HG03342 (cell line): ENCODE measurements around the gene PGM5.

ENCODE experiments used
- ATAC-seq: cut with Tn5 transposase; IDR thresholded peaks from one replicate; pipeline ENCODE4 v1.9.1; 2021; ENCODE audit warnings: mild to moderate bottlenecking, moderate library complexity; ENCODE audit not compliant: unreplicated experiment

PGM5 gene

DNA sequence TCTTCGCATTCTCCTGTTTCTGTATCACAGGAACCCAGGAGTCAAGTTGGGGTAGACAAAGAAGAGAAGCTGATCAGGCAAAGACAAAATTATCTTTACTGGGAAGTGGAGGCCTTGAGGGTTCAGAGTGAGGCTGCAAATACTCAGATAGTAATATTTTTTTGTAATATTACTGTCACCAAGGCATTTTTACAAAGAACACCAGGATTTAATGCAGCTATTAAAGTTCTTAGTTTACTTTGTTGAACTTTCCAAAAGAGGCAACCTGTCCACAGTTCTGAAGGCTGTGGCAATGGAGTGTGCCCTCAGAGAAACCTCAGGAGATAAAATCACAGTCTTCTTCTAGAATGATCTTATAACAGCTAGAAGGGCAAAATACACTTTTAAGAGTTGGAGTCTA lies 74.9 kb downstream of the PGM5 start:
- ATAC-seq = no peak

DNA sequence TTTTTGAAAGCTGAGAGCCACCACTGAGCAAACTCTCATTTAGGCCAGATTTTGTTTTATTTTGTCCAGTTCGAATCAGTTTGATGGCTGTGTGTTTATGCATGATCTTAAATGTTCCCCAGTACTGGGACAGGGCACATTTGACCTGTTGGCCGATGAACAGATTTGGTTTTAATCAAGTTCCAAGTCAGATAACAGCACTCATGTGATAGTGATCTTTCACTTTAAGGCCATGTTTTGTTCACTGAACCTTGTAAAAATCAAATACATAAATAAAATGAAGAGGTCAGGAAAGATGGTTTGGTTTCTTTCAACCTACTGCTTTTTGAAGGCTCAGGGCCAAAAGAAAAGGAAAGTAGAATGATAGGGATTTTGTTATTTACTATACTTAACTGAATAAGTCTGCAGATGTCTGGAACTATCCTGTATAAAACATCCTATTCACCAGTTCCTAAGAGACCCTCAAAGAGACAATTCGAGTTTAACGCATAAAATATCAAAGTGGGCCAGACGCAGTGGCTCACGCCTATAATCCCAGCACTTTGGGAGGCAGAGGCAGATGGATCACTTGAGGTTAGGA lies 77.2 kb downstream of the PGM5 start:
- ATAC-seq = no peak

DNA sequence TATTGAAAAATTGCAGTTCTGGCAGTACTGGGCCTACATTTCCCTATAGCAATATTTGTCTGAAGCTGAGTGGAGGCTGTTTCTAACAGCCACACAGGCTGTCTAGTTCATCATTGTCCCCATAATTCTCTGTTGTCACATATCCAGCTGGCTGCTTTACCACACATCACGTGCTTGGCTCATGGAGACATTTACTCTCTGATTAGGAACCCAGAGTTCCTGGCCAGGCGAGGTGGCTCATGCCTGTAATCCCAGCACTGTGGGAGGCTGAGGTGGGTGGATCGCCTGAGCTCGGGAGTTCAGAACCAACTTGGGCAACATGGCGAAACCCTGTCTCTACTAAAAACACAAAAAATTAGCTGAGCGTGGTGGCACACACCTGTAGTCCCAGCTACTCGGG lies 81.4 kb downstream of the PGM5 start:
- no peak for ATAC-seq

DNA sequence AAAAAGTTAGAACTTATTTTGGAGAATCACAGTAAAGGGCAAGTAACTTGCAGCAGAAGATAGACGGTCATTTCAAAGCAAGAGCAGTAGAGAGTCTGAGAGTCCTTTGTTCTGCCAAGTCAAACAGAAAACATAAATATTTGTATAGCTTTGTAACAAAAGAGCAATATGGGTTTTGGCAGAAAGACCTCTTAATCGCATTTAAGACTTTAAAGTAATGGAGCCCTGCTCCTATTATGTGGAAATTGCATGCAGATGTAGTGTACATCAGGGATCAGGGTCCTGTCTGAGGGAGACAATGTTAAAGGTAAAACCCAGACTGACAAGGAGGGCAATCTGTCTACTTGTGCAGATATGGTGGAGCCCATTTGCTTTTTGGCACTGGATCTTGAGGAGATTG lies 87.2 kb downstream of the PGM5 start:
- no peak for ATAC-seq

DNA sequence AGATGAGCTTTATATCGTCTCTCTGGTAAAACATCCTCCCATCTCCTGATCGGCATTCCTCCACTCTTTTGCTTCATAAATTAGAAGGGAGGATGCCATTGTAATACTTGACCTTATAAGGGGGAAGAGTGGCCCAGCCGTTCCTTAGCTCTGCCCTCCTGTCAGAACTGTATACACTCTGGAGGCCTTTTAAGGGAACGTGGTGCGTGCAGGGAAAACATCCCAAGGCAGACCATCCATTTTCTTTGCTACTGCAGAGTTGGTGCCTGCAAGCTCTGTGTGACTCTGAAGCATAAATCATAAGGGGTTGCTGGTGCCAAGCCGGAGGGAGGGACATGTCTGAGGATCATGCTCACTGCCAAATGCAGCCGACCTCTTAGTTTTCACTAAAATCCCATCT lies 90.4 kb downstream of the PGM5 start:
- ATAC-seq = no peak

DNA sequence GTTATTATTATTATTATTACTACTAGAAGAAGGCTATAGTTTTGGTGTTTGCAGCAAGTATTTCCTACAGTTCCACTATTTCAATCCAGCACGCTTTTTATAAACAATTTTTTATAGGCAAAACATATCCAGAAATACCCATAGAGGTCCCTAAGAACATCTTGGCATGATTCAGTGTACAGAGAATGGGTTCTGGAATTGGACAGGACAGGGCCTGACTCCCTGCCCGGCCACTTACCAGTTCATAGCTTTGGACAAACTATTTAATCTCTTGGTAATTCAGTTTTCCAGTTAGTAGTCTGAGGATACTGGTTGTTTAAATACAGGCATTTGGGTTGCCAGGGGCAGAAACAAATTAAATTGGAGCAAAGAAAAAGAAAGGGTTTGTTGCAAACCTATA lies 91.2 kb downstream of the PGM5 start:
- no peak for ATAC-seq

DNA sequence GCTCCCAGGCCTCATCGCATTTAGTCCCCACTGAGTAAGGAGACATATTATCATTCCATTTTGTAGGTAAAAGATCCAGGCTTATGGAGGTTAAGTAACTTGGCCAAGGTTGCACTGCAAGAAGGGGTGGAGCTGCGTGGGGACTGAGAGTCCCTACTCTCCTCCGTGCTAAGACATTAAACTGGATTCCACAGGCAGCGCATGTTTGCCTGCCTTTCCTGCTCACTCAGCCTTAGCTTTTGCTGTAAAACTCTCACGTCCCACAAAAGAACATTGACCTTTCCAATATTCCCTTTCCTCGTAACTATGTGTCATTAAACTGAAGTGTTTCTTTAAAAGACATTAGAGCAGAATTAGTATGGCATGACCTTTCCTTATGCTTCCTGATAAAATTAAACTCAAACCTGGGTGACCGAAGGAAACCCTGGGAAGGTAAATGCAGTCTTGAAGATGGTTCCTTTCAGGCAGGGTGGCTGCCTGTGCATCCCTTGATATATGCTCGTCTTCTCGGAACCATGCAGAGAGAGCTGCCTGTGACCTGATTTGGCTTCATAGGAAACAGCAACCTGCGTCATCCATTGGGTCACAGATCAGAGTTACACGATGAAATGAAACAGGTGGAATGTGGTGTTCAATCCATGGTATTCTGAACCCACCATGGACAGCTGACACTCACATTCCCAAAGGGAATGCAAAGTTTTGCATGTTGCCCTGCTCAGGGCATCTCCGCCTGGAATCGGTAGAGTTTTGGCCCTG lies 98.3 kb downstream of the PGM5 start:
- no peak for ATAC-seq

DNA sequence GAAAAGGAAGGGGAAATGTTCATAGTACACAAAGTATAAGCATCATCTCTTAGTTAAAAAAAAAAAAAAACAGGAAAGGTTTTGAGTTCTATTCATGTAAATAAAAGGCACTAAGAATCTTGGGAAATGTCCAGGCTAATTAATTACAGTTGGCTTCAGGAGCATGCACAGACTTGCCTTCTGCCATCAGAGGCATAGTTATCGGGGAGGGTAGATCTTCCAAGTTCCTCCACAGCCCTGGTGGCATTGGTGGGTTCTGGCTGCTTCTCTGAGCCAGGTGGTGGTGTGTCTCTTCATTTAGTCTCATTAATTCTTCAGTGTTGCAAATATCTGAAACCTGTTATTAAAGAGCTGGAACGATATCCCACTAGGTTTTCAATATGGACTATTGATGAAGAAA lies 99.0 kb downstream of the PGM5 start:
- no peak for ATAC-seq

DNA sequence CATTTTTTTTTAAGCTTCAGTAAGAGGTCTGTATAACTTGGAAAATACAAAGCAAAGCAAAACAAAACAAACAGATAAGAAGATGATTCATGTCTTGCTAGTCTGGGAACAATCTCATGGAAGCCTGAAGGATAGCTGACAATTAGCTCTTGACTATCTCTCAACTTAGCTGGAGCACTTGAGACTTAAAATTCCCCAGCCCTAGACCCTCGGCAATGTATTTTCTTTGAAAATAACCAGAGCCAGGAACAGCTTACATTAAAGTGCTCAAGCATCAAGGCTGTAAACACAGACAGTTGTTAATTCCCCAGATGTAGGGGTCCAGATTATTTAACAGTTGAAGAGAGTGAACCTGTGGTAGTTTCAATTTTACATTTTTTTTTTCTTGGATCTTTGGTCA lies 101.4 kb downstream of the PGM5 start:
- ATAC-seq = no peak

DNA sequence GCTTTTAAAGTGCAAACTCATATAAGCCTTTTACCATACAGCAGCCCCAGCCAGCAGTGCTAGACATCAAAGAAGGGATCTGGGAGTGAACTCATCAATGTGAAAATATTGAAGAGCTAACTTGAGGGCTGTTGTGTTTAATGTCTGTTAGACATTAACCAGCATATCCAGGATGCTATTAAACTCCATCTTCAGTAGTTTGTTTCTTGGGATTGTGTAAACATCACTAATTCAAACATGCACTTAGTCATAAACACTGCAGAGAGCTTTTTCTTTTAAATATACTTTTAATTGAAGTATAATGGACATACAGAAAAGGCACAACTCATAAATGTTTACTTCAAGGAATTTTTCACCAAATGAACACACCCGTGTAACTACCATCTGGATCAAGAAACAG lies 102.5 kb downstream of the PGM5 start:
- ATAC-seq = no peak

DNA sequence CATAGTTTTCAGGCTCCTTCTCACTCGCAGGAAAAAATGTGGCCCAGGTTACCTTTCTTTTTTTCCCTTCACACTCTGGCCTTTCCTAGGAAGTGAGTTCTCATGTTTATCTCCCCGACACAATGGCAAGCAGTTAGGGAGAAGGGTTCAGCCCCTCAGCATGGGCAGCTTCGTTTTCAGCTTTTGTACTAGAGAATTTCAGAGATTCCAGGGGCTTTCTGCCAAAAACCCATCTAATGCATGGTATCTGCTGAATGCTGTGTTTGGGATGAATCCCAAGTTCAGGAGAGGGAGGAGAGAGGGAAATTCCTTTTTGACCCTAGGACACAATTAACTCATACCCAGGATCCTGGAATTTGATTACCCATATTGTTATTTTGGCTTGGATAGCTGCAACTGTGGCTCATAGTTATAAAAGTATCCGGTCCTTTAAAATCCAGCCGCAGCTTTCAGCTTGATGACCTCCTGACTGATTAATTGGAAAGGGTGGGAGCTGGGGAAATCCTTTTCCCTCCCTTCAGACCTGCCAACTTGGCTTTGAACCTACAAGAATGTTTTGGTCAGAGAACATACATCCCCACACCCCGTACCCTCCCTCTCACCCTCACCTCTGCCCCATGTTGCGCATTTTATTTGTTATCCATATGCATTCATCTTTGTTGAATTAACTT lies 105.8 kb downstream of the PGM5 start:
- no peak for ATAC-seq

DNA sequence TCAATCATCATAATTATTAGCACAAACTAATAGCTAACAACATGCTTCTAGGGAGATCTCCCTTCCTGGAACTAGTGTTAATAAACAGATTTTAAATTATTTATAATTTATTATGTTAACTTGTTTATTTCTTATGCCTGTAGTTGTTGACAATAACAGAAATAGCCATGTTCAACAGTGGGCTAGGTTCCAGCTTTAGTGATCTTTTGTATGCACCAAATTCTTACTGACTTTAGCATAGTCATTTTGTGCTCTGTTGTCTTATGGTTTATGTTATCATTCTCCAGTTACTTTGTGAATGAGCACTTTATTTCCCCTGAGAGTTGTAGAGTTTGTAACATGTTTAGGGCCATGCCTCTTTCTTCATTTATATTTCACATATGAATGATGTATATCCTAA lies 113.7 kb downstream of the PGM5 start:
- ATAC-seq = no peak

DNA sequence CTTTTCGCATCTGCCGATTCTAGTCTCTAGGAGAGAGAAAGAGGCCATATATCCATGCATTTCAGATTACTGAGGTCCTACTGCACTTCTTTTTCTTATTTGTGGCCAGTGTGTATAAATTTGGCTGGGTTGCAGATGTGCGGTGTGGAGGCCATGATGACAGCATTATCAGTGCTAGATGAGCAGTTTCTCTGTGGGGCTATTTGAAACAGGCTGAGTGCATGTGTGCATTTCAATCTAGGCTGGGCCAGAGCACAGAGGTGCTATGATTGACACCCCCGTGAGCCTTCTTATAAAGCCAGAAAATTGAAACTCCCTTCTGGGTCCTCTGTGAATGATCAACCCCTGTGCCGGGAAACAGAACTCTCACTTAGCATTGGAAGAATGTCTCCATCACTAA lies 114.2 kb downstream of the PGM5 start:
- no peak for ATAC-seq

DNA sequence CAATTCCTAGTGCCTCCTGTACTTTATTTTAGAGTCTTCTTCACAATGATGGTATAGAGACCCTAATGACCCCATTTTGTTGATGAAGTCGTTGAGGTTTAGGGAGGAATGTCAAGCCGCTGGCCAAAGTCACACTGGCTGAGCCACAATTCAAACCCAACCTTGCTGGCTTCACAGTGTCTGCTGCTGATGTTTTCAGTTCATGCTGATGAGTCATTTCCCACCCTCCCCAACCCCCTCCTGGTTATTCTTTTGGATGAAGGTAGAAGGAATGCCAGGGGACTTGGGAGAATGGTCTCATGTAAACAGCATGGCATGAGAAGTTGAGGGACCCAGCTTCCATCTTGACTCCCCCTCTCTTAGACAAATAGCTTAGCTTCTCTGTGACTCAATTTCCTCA lies 115.7 kb downstream of the PGM5 start:
- no peak for ATAC-seq

DNA sequence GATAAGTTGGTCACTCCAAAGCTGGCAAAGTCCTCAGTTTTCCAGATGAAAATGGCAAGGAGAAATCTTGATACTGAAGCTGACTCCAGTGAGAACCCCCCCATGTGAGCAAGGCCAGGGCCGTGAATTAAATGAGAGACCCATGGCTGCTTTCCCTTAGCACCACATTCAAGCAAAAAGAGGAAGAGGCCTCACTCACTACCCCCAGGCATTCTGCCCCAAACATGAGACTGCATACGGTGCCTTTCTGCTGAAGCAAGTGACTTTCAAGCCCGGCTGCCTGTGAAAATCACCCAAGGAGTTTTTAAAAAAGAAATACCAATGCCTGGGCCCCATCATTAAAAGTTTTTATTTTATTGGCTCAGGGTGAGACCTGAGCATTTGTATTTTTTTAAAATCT lies 117.4 kb downstream of the PGM5 start:
- no peak for ATAC-seq

DNA sequence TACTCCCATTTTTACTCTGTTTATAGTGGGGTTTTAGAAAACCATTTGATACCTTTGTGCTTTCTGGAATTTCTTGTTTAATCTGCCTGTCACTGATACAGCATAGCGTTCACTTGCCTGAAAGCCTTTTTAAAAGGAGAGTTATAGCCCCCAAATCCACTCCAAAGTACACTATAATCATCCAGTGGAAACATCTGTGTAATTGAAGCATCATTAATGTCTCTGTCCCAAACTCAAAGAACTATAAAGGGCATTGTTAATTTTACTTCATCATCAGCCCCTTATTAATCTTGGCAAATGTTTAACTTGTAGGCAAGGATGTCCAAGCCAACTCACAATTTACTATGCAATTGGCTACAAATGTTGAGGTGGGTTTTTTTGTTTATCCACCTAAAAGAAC lies 120.0 kb downstream of the PGM5 start:
- no peak for ATAC-seq

DNA sequence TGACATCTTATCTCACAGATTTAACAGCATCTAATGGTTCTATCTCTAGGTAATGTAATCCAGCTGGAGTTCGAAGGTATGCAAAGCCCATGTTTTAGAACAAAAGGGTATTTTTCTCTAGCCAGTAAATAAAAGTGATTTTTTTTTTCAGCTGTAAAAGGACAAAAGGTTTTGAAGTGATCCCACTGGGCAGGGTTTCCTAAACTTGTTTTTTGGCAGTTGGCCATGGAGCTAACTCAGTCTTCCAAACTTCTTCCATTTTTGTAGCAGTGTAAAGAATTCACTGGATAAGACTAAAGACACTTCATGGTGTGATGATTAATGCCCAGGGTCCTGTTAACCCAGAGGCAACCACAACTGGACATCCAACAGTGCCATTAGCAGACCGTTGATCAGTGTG lies 120.4 kb downstream of the PGM5 start:
- no peak for ATAC-seq

DNA sequence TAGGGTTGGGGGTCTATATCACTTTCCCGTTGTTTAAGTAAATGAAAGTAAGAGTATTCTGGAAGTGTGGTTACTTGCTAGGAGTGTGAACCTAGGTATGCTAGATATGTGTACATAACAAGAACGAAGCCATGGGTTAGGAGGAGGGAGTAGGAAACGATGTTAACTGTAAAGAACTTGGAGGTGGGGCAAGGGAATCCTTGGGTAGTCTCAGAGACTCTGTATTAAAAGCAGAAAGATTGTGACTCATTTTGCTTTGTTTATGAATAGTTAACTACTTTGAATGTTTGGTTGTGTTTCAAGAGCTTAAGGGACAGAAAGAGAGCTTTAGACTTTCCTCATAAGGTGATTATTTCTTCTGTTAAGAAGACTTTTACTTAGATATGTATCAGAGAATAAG lies 124.4 kb downstream of the PGM5 start:
- ATAC-seq = no peak

DNA sequence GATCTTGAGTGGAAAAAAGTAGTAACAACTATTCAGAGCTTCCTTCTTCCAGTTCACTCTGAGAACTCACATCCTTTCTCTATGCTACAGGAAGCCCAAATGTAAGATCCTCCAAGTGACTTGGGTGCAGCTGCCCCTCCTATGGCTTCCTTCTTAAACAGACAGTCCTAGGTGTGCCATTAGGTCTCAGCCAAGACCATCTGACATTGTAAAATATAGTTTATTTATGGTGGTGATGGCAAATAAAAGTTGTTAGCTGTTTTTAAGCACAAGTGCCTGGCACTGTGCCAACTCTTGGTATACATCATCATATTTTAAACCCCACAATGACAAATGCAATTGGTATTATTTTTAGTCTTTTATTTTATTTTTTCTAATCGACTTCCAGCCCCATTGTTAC lies 126.1 kb downstream of the PGM5 start:
- ATAC-seq = no peak

DNA sequence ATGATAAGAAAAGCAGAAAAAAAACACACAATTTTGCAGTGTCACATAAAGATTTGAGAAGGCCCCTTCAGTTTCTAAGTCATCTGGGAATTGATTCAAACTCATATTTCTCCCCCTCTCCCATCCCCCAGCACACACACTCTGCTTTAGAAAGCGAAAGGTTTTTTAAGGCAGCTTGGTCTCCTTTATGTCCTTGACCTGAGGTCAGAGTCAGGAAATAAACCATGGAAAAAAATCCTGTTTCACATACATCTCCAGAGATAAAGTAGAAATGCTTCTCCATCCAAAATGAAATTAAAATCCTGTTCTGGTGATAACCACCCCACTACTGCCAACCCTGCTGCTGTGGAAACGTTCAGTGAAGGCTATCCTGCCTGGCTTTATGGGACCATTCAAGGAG lies 131.7 kb downstream of the PGM5 start:
- ATAC-seq = no peak

DNA sequence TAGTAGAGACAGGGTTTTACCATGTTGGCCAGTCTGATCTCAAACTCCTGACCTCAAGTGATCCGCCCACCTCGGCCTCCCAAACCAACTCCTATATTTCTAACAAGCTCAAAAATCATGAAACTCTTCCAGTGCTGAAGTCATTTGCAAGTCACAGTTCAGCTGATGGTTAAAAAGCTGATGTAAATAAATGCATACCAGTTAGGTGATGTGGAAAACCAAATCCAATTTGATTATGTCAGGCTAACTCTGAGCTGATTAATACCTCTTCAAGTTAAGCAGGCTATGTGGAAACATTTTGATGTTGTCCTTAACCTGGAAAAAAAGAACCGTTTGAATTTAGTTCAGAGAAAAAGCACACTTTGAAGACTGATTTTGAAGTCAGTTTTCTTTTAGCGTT lies 133.2 kb downstream of the PGM5 start:
- no peak for ATAC-seq

DNA sequence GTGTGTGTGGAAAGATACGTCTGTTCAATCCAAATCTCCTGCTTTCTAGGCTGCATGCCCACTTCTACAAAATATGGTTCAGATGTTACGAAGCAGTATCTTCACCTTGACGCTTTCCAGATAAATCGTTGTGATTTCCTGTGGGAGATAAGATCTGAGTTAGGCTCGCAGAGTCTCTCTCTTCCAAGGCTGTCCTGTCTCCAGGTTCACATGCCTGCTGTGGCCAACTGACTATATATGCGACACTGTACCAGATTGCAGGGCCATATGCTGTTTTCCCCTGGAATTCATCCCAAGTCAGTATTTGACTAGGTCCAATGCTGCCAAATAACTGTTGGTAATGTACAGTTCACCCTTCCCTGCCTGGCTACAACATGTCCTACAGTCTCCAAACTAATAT lies 136.4 kb downstream of the PGM5 start:
- no peak for ATAC-seq

DNA sequence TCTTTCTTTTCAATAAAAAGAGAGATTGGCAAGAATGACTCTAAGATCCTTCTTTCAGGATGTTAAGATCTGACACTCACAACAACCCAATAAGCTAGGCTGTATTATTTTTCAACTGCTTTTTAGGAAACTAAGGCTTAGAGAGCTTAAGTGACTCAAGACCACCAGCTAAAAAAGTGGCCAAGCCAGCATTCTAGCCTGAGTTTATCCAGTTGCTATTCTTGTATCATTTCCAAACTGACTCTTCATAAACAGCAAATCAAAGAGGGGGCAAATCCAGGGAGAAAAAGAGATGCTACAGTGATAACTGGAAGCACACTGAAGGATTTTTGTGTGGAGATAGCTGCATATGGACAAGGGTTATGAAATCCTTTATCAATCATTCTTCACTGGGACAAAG lies 137.1 kb downstream of the PGM5 start:
- ATAC-seq = no peak
